Fibroblast of gingiva (primary cell): ENCODE data around the gene SHPK.

ENCODE experiments used
- DNase-seq: peaks from one replicate; pipeline ENCODE4 v3.0.0-alpha.2; 2011; ENCODE audit warnings: low read depth

SHPK gene

DNA sequence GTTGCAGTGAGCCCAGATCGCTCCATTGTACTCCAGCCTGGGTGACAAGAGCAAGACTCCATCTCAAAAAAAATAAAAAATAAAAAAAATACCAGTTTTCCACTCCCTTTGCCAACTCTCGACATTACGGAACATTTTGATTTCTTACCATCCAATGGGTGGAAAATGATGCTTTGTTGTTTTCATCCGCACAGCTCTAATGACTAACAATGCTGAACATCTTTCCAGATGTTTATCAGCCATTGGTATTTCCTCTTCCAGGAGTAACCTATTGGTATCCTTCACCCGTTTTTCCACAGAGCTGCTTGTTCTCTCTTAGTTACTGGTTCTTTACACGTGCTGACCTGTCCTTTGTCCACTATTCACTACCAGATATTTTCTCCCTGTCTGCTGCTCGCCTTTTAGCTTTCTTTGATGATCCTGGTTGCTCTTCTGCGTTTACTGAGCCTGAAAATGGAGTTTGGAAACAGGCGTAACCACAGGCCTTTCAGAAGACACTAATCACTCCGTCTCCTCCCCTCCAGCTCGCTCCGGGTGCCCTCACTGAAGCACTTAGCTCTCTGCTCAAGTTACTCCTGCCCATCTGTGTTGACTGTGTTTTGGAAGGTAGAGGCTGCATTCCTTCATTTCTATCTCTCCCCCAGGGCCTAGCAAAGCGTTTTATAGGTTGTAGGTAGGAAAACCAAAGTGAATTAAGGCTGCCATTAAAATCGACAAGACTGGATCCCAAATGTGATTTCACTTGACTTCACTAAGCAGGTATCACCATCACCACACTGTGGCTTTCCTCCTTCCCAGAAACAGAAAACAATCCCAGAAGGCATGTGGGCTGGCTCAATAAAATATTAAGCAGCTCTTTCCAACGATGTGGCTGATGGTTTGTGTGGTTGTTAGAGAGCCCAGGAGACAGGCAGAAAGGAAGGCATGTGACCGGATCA is 8.9 kb downstream of the SHPK start:
- DNase-seq: no peak

- no peak for DNase-seq
Observed at GRCh38 chr17:3622977-3623594, 13.0 kb downstream of the SHPK start.

DNA sequence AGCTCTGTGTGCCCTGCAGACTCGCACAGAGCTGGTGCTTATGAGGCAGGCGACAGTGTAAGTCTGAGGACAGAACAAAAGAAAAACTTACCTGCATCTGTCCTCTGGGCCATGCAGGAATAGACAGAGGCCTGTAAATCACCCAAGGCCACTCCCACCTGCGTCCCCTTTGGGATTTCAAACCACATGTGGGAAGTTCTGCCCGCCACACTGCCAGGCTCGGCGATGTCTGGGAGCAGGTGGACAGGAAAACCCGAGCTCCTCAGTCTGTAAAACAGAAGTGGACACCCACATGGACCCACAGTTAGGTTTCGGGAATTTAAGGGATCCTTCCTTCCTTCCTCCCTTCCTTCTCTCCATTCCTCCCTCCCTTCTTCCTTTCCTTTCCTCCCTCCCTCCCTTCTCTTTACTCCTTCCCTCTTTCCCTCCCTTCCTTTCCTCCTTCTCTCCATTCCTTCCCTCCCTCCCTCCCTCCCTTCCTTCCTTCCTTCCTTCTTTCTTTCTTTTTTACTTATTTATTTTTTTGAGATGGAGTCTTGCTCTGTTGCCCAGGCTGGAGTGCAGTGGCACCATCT is 14.8 kb downstream of the SHPK start:
- DNase-seq: no peak

GRCh38 chr17:3615160-3615870 is 20.7 kb downstream of the SHPK start:
- DNase-seq: no peak

- no peak for DNase-seq
Observed at GRCh38 chr17:3613124-3613523, 22.9 kb downstream of the SHPK start.

- no peak for DNase-seq
Observed at GRCh38 chr17:3610523-3610922, 25.5 kb downstream of the SHPK start.

- no peak for DNase-seq
Observed at GRCh38 chr17:3609689-3610088, 26.4 kb downstream of the SHPK start.

DNA sequence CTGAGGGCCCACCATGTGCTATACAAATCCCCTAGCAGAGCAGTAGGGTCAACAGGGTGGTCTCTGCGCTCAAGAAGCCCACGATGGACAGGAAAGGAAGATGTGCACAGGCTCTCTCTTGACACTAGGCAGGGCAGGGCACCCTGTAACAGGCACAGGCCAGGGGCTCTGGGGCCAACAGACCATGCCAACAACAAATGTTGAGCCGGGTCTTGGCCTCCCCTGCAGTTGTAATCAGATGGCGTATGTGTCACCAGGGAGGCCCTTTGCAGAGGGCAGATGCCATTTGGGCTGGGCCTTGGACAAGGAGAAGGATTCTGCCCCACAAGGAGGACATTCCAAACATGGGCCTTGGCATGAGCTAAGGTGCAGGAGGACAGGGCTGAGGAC is 32.2 kb downstream of the SHPK start:
- DNase-seq: no peak

DNA sequence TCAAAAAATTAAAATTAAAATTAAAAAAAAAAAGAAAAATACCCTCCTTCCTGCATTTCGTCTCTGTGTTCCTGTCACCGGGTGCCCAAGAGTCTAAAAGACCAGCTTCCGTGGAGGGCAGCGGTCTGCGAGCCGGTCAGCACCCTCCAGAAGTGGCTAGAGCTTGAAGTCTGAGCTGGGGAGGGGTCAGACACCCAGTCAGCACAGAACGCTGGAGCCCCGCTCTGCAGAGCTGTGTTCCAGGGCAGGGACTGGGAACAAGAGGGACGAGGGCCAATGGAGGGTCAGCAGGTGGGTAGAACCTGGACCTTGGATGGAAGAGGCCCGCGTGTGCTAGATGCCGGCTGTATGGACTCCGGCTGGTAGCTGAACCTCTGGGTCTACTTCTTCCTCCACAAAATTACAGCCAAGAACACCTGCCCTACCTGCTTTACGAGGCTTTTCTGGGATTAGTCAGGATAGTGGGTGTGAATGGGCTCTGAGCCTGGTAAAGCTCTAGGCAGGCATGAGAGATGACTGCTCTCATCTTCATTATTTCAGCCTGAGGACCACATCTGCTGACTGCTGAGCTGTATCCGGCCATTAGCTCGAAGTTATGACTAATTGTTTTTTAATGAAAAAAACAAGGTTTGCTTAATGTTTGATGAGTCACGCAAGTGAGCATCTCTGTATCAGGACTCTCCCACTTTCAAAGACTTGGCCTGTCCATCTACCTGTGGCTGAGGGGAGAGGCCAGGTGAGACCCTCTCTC is 32.8 kb downstream of the SHPK start:
- DNase-seq: peak; percentile 51

DNA sequence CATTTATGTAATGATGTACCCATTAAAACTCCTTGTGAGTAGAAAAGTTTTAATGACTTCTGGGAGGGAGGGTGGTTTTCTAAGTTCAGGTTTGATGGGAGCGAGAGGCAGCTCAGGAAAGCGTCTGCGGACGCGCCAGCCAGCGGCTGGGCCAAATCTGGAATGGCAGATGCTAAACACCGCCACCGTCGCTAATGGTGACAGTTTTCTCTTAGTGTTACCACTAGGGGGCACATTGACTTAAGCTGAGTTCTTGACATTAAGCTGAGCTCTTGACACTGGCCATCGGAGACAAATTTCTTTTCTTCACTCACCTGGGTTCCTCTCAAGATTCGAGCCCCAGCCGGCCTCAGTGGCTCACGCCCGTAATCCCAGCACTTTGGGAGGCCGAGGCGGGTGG is 33.6 kb downstream of the SHPK start:
- DNase-seq: peak; percentile 9

DNA sequence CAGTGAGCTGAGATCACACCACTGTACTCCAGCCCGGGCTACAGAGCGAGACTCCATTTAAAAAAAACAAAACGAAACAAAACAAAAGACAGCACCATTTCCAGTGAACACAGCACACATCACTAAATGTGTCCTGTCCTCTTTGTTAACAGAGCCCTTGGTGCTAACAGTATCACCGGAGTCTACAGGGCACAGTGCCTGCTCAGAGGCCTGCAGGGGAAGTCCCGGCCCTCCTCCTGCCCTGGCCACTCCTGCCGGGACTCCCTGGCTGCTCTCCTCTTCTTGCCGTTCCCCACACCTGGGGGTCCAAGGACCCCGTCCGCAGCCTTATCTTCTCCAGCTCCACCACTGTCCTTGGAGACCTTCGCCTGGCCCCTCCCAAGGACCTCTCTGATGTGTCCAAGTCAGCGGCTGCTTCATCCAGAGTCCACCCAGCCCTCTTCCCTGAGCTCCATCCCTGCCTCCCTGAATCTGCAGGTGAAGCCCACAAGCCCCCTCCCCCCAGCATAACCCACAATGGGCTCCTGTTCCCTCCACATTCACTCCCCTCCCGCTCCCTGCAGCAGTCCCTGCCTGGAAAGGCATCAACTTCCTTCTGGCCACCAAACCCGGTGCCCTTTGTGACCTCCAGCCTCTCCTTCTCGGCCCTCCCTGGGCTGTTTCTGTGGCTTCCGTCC is 35.4 kb downstream of the SHPK start:
- no peak for DNase-seq

DNA sequence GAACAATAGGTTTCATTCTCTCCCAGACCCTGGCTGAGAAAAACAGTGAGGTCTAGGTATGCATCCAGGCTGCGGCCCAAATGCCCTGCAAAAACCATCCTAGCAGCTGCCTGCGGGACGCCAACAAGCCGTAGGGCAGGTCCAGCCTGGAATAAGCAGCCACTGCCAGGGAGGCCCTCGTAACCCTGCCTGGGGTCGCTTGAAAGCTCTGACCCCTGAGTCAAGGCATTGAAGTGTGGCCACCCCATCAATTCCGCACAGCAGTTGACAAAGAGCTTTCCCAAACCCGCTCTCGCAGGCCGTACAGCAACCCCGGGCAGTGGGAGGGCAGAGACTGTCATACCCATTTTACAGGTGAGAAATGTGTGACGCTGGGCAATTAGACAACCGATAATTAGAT is 38.0 kb downstream of the SHPK start:
- no peak for DNase-seq

DNA sequence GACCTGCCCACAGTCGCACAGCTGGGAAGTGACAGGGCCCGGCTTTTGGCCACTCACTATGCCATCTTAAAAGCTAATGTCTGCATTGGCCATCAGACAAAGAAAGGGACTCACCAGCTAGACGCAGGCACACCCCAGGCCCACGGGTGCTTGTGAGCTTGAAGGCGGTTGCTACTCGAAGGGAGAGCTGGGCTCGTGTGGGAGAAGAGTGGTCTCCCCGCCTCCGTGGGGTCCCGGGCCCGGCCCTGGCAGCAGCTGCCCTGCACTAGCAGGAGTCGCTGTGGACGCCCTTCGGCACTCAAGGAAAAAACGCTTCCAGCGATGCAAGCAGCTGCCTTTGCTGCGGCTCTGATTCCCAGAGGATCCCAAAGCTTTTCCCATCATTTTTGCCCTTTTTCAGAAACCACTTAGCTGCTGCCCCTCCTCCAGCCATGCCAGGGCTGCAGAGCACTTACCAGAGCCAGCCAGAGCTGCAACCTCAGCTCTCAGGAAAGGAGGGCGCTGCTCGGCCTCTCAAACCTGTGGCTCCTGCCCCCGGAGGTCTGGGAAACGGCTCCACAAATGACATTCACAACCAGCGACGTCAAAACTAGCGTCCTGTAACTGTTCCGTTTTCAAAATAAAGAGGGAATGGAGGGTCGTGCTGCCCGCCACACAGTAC is 39.1 kb downstream of the SHPK start:
- no peak for DNase-seq

DNA sequence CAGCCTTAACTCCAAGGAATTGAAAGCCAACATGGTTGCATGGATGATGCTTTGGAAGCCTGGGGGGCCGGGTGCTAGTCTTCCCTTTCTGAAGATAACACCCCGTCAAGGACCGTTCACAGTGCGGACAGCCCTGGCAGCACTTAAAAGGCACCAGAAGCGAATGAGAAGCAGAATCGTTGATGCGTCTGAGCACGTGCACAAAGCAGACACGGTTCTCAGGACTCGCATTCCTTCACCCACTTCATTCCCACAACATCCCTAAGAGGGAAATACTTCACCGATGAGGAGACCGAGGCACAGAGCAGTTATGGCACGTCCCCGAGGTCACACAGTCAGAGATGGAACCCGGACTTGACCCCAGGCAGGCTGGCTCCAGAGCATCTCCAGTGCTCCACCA is 41.1 kb downstream of the SHPK start:
- no peak for DNase-seq

DNA sequence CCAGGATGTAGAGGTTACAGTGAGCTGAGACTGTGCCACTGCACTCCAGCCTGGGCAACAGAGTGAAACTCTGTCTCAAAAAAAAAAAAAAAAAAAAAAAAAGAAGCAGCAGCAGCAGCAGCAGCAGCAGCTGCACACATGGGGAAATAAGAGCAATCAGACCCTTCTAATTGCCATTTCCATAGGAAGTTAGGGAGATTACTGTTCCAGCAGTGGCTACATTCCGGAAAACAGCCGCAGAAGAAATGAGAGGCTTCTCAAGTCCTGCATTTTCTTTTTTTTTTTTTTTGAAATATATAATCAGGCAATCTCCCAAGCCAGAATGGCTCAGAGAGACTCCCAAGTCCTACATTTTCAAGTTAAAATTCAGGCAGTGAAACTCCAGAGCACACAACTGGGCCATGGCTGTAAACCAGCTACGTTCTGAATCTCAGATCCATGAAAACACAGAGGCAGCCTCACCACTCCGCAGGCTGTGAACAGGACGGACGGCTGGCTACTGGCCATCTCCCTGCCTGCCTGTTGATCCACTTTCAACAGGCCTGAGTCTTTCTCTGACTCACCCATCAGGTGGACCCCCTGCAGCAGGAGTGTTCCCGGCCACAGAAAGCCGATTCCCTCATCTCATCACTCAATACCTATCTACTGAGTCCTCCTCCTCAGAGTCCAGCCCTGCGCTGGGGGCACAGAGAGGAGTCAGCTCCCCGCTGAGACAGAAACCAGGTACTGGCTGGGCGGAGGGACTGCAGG is 41.8 kb downstream of the SHPK start:
- DNase-seq: no peak

DNA sequence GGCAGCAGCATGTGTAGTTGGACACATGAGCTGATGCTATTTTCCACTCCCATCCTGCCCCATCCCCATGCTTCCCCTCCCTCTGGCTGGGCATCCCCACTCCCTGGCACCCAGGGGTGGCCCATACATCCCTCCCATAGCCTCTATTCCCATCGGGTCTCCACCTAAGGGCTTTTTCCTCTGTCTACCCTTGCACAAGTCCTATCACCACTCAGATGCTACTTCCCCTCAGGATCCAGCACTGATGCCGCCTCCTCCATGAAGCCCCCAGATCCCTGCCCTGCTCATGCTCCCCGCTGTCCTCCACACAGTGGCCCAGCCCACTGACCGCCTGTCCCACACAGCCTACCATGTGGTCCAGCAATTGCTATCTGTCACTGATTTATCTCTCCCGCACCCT is 42.7 kb downstream of the SHPK start:
- DNase-seq: no peak

- no peak for DNase-seq
Observed at GRCh38 chr17:3592216-3592860, 43.7 kb downstream of the SHPK start.

DNA sequence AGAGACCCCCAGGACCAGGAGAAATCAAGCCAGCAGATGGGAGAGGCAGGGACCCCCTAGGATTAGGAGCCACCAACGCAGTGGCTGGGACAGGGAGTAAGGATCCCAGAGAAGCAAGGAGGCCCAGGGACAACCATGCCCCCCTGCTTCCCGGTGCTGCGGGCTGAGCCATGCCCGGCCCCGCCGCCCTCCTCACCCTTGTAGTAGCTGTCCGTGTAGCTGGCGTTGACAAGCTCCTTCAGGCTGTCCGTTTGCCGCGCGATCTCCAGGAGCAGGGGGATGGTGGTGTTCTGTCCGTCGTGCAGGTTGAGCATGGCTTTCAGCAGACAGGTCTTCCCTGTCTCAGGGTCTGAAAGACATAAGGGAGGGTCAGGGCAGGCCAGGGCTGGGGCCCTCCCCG is 45.3 kb downstream of the SHPK start:
- DNase-seq: no peak

GRCh38 chr17:3590231-3590630 is 45.8 kb downstream of the SHPK start:
- DNase-seq: no peak

- DNase-seq: no peak
Observed at GRCh38 chr17:3589784-3590183, 46.3 kb downstream of the SHPK start.
